PFSK-1 (cell line): ENCODE data around the gene RGL4.

Source experiments
- POLR2AphosphoS5 ChIP-seq: IDR thresholded peaks from 2 replicates; pipeline ENCODE4 v1.6.1; 2012; ENCODE audit warnings: low read depth, mild to moderate bottlenecking, control low read depth, low read length, moderate library complexity
- SIN3A ChIP-seq: IDR thresholded peaks from 2 replicates; pipeline ENCODE4 v1.6.1; 2012; ENCODE audit warnings: mild to moderate bottlenecking, low read length, moderate library complexity, borderline replicate concordance; ENCODE audit not compliant: insufficient read depth
- TAF1 ChIP-seq: IDR thresholded peaks from 2 replicates; pipeline ENCODE4 v1.6.1; 2012; ENCODE audit warnings: low read length, control low read depth, borderline replicate concordance; ENCODE audit not compliant: insufficient read depth
- TF ChIP-seq, protein P1 (sequence below), 2 experiments: IDR thresholded peaks; 2 replicates each; pipeline versions ENCODE4 v1.6.1 to v1.8.0; 2011 to 2012; ENCODE audit warnings: low read depth in 2 of 2, low read length in 2 of 2, control low read depth in 1 of 2, inconsistent platforms in 1 of 2, mild to moderate bottlenecking in 1 of 2, moderate library complexity in 1 of 2; ENCODE audit not compliant: insufficient read depth in 1 of 2

DNA sequence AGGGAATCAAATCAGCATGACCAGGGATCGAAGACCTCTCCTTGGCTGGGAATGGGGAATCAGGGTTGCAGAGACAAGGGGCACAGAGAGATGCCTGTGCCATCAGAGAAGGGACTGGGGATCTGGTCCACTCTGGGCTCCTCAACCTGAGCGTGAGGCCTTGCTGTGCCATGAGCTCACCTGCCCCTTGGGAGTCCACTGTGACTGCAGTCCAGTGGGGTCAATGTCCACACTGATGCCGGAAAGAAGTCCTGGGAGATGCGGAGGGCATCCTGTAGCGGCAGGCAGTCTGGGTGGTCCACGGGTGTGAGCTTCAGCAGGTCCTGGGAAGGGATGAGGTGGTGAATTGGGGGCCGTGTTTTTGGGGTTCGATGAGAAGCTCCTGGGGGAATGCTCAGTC, 7.3 kb upstream of the RGL4 start:
- TF ChIP-seq POLR2AphosphoS5 = no peak
- TF ChIP-seq SIN3A = no peak
- TF ChIP-seq, protein P1, sequence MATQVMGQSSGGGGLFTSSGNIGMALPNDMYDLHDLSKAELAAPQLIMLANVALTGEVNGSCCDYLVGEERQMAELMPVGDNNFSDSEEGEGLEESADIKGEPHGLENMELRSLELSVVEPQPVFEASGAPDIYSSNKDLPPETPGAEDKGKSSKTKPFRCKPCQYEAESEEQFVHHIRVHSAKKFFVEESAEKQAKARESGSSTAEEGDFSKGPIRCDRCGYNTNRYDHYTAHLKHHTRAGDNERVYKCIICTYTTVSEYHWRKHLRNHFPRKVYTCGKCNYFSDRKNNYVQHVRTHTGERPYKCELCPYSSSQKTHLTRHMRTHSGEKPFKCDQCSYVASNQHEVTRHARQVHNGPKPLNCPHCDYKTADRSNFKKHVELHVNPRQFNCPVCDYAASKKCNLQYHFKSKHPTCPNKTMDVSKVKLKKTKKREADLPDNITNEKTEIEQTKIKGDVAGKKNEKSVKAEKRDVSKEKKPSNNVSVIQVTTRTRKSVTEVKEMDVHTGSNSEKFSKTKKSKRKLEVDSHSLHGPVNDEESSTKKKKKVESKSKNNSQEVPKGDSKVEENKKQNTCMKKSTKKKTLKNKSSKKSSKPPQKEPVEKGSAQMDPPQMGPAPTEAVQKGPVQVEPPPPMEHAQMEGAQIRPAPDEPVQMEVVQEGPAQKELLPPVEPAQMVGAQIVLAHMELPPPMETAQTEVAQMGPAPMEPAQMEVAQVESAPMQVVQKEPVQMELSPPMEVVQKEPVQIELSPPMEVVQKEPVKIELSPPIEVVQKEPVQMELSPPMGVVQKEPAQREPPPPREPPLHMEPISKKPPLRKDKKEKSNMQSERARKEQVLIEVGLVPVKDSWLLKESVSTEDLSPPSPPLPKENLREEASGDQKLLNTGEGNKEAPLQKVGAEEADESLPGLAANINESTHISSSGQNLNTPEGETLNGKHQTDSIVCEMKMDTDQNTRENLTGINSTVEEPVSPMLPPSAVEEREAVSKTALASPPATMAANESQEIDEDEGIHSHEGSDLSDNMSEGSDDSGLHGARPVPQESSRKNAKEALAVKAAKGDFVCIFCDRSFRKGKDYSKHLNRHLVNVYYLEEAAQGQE (IDR thresholded peaks at IDR 0.05; ENCODE audit: insufficient read depth in 1 of 2, low read depth in 2 of 2, low read length in 2 of 2) = no peak
- TF ChIP-seq TAF1 = no peak
